Measurements from ENCODE around the gene METTL23. TPM values are rescaled to one million over a fixed set of nuclear protein-coding genes. Genes with fewer than 3 reads are reported as not detected.
"Not testable (repeated sequence)": the region's sequence is repeated elsewhere in the genome, so short reads cannot be mapped to it uniquely, and the experiment has no call there.

METTL23 gene
- total RNA-seq, 1 donor from 2014 or later: 21.0 TPM

- DNase-seq (no peak), ATAC-seq (no peak)
- intact Hi-C loops (cut with micrococcal nuclease): no loop called here
These were observed 1.3 kb downstream of the METTL23 start for GRCh38 chr17:76727745-76728456.

GRCh38 chr17:76731800-76732733 lies 5.4 kb downstream of the METTL23 start:
- ATAC-seq; DNase-seq; intact Hi-C loops (cut with micrococcal nuclease): not testable (repeated sequence)

- DNase-seq: no peak
- intact Hi-C loops (cut with micrococcal nuclease): no loop called here
- ATAC-seq: no peak
These were observed 6.3 kb downstream of the METTL23 start for GRCh38 chr17:76732734-76733617.

GRCh38 chr17:76733618-76733957 lies 6.9 kb downstream of the METTL23 start:
- intact Hi-C loops (cut with micrococcal nuclease): no loop called here
- ATAC-seq: no peak
- no peak for DNase-seq

- no peak for DNase-seq
- no peak for ATAC-seq
- intact Hi-C loops (cut with micrococcal nuclease): no loop called here
These were observed 7.6 kb downstream of the METTL23 start for GRCh38 chr17:76734080-76734840.

GRCh38 chr17:76735006-76735405 lies 8.4 kb downstream of the METTL23 start:
- DNase-seq (no peak), ATAC-seq (no peak)
- intact Hi-C loops (cut with micrococcal nuclease): no loop called here

GRCh38 chr17:76735586-76736348 lies 9.1 kb downstream of the METTL23 start:
- ATAC-seq: no peak
- no peak for DNase-seq
- intact Hi-C loops (cut with micrococcal nuclease): no loop called here

GRCh38 chr17:76736349-76737081 lies 9.9 kb downstream of the METTL23 start:
- DNase-seq (peak; percentile 89), ATAC-seq (peak; percentile 57)
- intact Hi-C loops (cut with micrococcal nuclease): no loop called here

- ATAC-seq (peak; percentile 88), DNase-seq (peak; percentile 99)
- intact Hi-C loops (cut with micrococcal nuclease): no loop called here
These were observed 10.5 kb downstream of the METTL23 start, which contains the start of gene SRSF2 for GRCh38 chr17:76737082-76737675. SRSF2 (minus strand) TSS chr17:76737331; CDS start chr17:76737160, 171 bp downstream.

- peak; percentile 83 for ATAC-seq
- DNase-seq: peak; percentile 95
- intact Hi-C loops (cut with micrococcal nuclease): no loop called here
These were observed 11.2 kb downstream of the METTL23 start, which contains the start of gene MFSD11 for GRCh38 chr17:76737676-76738467. MFSD11 (plus strand) TSS chr17:76738119; CDS start chr17:76738353, 234 bp downstream.

GRCh38 chr17:76738468-76738850 lies 11.8 kb downstream of the METTL23 start:
- ATAC-seq: no peak
- DNase-seq: no peak
- intact Hi-C loops (cut with micrococcal nuclease): no loop called here

- DNase-seq; intact Hi-C loops (cut with micrococcal nuclease); ATAC-seq: not testable (repeated sequence)
These were observed 13.0 kb downstream of the METTL23 start for GRCh38 chr17:76739568-76740115.

GRCh38 chr17:76740329-76741118 lies 13.9 kb downstream of the METTL23 start:
- ATAC-seq: peak; percentile 5
- DNase-seq: peak; percentile 48

GRCh38 chr17:76742958-76743357 lies 16.3 kb downstream of the METTL23 start:
- intact Hi-C loops (cut with micrococcal nuclease): no loop called here
- DNase-seq (no peak), ATAC-seq (no peak)

More at GRCh38 chr17:76740329-76741118, 13.9 kb downstream of the METTL23 start:
- intact Hi-C loops (cut with micrococcal nuclease): no loop called here

GRCh38 chr17:76744747-76745146 lies 18.1 kb downstream of the METTL23 start:
- intact Hi-C loops (cut with micrococcal nuclease): no loop called here
- peak; percentile 17 for ATAC-seq
- DNase-seq: no peak

All from left ventricle myocardium superior (tissue), 1 donor.